Endothelial cell of umbilical vein (primary cell): Measurements from ENCODE around the gene SCAPER. TPM values are rescaled to one million over a fixed set of nuclear protein-coding genes. Genes with fewer than 3 reads are reported as not detected.

Experiments used
- BruUV-seq: library from RNA; stranded (reverse); fragments of 400-500 nt; replicated peaks from 2 replicates; lab custom pipeline; 2021; lab: Mats Ljungman, UMichigan
- CTCF ChIA-PET: fragments of 300-600, 350-600 bp; sonication (Branson Sonifier 250); formaldehyde crosslinking; loops from one replicate; lab custom pipeline; 2021; ENCODE audit warnings: antibody characterized with exemption, inconsistent platforms; lab: Charles Lee
- POLR2A ChIA-PET: fragments of 300-600, 350-600 bp; sonication (Branson Sonifier 250); formaldehyde crosslinking; loops from one replicate; lab custom pipeline; 2021; ENCODE audit warnings: antibody characterized with exemption, inconsistent platforms; lab: Charles Lee
- DNase-seq: peaks from one replicate; pipeline ENCODE4 v3.0.0-alpha.2; 2011; ENCODE audit warnings: low read depth, low spot score
- FAIRE-seq: peaks from 2 replicates; lab custom pipeline; 2011; peaks lifted over from hg19 to GRCh38; lab: Jason Lieb, UNC
- H2AFZ ChIP-seq: 2 replicates; pipeline ENCODE4 v1.6.0; 2012; ENCODE audit warnings: low read depth, low read length, control low read depth, inconsistent platforms
- H3K27ac ChIP-seq: 2 replicates; pipeline ENCODE4 v1.5.1; 2011; ENCODE audit warnings: low read depth, mild to moderate bottlenecking, control low read depth, low read length, moderate library complexity; ENCODE audit not compliant: insufficient read depth
- H3K27me3 ChIP-seq, 2 experiments: 2 replicates each; pipeline versions ENCODE4 v1.6.0 to v1.6.1; 2011; ENCODE audit warnings: low read length in 2 of 2, mixed read lengths in 1 of 2; ENCODE audit not compliant: control insufficient read depth in 2 of 2, insufficient read depth in 2 of 2
- H3K36me3 ChIP-seq, 2 experiments: 2 replicates in 1 of 2; 3 replicates in 1 of 2; pipeline ENCODE4 v1.5.1; 2011; ENCODE audit warnings: low read length in 2 of 2, mild to moderate bottlenecking in 1 of 2, moderate library complexity in 1 of 2; ENCODE audit not compliant: control insufficient read depth in 2 of 2, insufficient read depth in 2 of 2; ENCODE audit errors: extremely low read depth in 1 of 2
- H3K4me1 ChIP-seq: 3 replicates; pipeline ENCODE4 v1.5.1; 2011; ENCODE audit warnings: mild to moderate bottlenecking, low read length; ENCODE audit not compliant: control insufficient read depth, insufficient read depth; ENCODE audit errors: extremely low read depth
- H3K4me2 ChIP-seq: 2 replicates; pipeline ENCODE4 v1.6.1; 2011; ENCODE audit warnings: low read length, control low read depth, mixed read lengths; ENCODE audit not compliant: insufficient read depth
- H3K4me3 ChIP-seq, 3 experiments: fragments of 200-600 bp in 1 of 3; sonication (generic), shearing (Covaris generic) in 1 of 3; replicated peaks in 1 of 3; 2 replicates each; pipeline ENCODE4 v1.5.1; 2011 to 2016; ENCODE audit warnings: control low read depth in 3 of 3, low read length in 3 of 3, mild to moderate bottlenecking in 2 of 3, inconsistent platforms in 1 of 3, low read depth in 1 of 3, moderate library complexity in 1 of 3; ENCODE audit not compliant: insufficient read depth in 1 of 3
- H3K79me2 ChIP-seq: 2 replicates; pipeline ENCODE4 v1.6.0; 2012; ENCODE audit warnings: low read length, inconsistent platforms; ENCODE audit not compliant: control insufficient read depth, insufficient read depth
- H3K9ac ChIP-seq: replicated peaks from 2 replicates; pipeline ENCODE3; 2011; ENCODE audit warnings: low read length, control low read depth; ENCODE audit not compliant: insufficient read depth; ENCODE audit errors: extremely low read depth
- H3K9me1 ChIP-seq: replicated peaks from 3 replicates; pipeline ENCODE4 v1.6.0; 2011; ENCODE audit warnings: mild to moderate bottlenecking, low read length; ENCODE audit not compliant: control insufficient read depth, insufficient read depth; ENCODE audit errors: extremely low read depth
- H3K9me3 ChIP-seq: replicated peaks from 2 replicates; pipeline ENCODE4 v1.5.1; 2012; ENCODE audit warnings: low read length, inconsistent platforms; ENCODE audit not compliant: control insufficient read depth, insufficient read depth
- H4K20me1 ChIP-seq: replicated peaks from 2 replicates; pipeline ENCODE3; 2011; ENCODE audit warnings: mild to moderate bottlenecking, low read length; ENCODE audit not compliant: control insufficient read depth, insufficient read depth; ENCODE audit errors: extremely low read depth
- EZH2 ChIP-seq: IDR thresholded peaks from 2 replicates; pipeline ENCODE4 v1.6.1; 2012; ENCODE audit warnings: borderline replicate concordance, low read depth, mild to moderate bottlenecking, moderate library complexity, low read length, inconsistent platforms; ENCODE audit not compliant: severe bottlenecking
- FOS ChIP-seq: IDR thresholded peaks from 2 replicates; pipeline ENCODE4 v1.6.1; 2011; ENCODE audit warnings: mild to moderate bottlenecking, low read length, moderate library complexity, borderline replicate concordance; ENCODE audit not compliant: insufficient read depth
- GATA2 ChIP-seq: IDR thresholded peaks from 2 replicates; pipeline ENCODE4 v1.7.0; 2011; ENCODE audit warnings: low read depth, mild to moderate bottlenecking, moderate library complexity, mixed read lengths, low read length; ENCODE audit not compliant: insufficient read length, insufficient read depth
- JUN ChIP-seq: IDR thresholded peaks from 2 replicates; pipeline ENCODE4 v1.6.1; 2011; ENCODE audit warnings: borderline replicate concordance, low read depth; ENCODE audit not compliant: insufficient read length, insufficient read depth
- MYC ChIP-seq: IDR thresholded peaks from one replicate; pipeline ENCODE4 v1.6.1; 2011; ENCODE audit warnings: mild to moderate bottlenecking, low read depth, low read length
- POLR2A ChIP-seq: IDR thresholded peaks from 2 replicates; pipeline ENCODE4 v1.6.1; 2012; ENCODE audit warnings: low read depth, mild to moderate bottlenecking, control low read depth, low read length
- POLR2AphosphoS5 ChIP-seq: IDR thresholded peaks from 2 replicates; pipeline ENCODE4 v1.6.1; 2012; ENCODE audit warnings: low read depth, mild to moderate bottlenecking, control low read depth, low read length, moderate library complexity; ENCODE audit not compliant: insufficient read depth
- dilution Hi-C: fragments of 300-500 bp; cut with MboI; formaldehyde crosslinking; loops from one replicate; pipeline ENCODE4 v1.15.0; 2019; ENCODE audit warnings: low sequenced_read_pairs; ENCODE audit not compliant: extremely low pct_ligation_motif_present
- intact Hi-C: fragments of 100-400 bp; cut with micrococcal nuclease; formaldehyde crosslinking; loops from one replicate; pipeline ENCODE4 v1.10.0; 2022
- polyA plus RNA-seq, 4 experiments: library from polyadenylated mRNA; depleted of rRNA in 3 of 4; stranded (reverse) in 3 of 4; unstranded in 1 of 4; fragments of >200 nt; gene quantifications; 2 replicates each; pipeline versions ENCODE4 v1.2.1 to v1.2.3, GENCODE V29; 2011 to 2012; ENCODE audit warnings: missing spikeins in 1 of 4
- total RNA-seq: library from RNA; stranded (reverse); gene quantifications from 2 replicates; pipeline ENCODE4 v1.2.3, GENCODE V29; 2021
- TF ChIP-seq, protein P1 (sequence below): IDR thresholded peaks from 2 replicates; pipeline ENCODE4 v1.6.1; 2011; ENCODE audit not compliant: insufficient read depth, insufficient read length
- TF ChIP-seq, protein P2 (sequence below), 2 donors: IDR thresholded peaks; 1 replicate in 1 of 2; 2 replicates in 1 of 2; pipeline ENCODE4 v1.5.1; 2011; ENCODE audit warnings: low read length in 2 of 2, mild to moderate bottlenecking in 2 of 2, moderate library complexity in 2 of 2, control low read depth in 1 of 2, inconsistent platforms in 1 of 2, low read depth in 1 of 2; ENCODE audit not compliant: insufficient read depth in 1 of 2; ENCODE audit errors: extremely low read depth in 1 of 2

Gene SCAPER
- total and polyA plus RNA-seq, 2 donors (not counting 3 experiments of a cell fraction or from before 2014, with no cell fraction given) = 2.7 to 12.7 TPM

DNA sequence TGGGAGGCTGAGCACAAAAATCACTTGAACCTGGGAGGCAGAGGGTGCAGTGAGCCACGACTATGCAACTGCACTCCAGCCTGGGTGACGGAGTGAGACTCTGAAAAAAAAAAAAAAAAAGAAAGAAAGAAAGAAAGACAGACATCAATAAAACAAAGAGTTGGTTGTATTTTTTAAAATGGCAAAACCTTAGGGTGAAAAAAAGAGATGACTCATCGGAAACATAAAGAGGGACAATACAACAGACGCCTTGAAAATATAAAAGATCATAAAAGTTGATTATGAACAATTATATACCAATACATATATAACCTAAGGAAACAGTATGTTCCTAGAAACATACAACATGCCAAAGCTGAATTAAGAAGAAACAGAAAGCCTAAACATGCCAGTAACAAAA is 92.8 kb downstream of the SCAPER start:
- H2AFZ ChIP-seq = no peak overlapping the region
- TF ChIP-seq POLR2A (no peak), FOS (no peak), MYC (no peak), EZH2 (no peak), GATA2 (no peak), JUN (no peak), POLR2AphosphoS5 (no peak)
- TF ChIP-seq, protein P1, sequence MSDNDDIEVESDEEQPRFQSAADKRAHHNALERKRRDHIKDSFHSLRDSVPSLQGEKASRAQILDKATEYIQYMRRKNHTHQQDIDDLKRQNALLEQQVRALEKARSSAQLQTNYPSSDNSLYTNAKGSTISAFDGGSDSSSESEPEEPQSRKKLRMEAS = no peak
- TF ChIP-seq, protein P2, sequence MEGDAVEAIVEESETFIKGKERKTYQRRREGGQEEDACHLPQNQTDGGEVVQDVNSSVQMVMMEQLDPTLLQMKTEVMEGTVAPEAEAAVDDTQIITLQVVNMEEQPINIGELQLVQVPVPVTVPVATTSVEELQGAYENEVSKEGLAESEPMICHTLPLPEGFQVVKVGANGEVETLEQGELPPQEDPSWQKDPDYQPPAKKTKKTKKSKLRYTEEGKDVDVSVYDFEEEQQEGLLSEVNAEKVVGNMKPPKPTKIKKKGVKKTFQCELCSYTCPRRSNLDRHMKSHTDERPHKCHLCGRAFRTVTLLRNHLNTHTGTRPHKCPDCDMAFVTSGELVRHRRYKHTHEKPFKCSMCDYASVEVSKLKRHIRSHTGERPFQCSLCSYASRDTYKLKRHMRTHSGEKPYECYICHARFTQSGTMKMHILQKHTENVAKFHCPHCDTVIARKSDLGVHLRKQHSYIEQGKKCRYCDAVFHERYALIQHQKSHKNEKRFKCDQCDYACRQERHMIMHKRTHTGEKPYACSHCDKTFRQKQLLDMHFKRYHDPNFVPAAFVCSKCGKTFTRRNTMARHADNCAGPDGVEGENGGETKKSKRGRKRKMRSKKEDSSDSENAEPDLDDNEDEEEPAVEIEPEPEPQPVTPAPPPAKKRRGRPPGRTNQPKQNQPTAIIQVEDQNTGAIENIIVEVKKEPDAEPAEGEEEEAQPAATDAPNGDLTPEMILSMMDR (IDR thresholded peaks at IDR 0.05; ENCODE audit: extremely low read depth in 1 of 2, insufficient read depth in 1 of 2, low read depth in 1 of 2, low read length in 2 of 2) = no peak
- dilution Hi-C loops = no loop called here
- H3K9me3 ChIP-seq = no peaks in the 10 kb centered on the region
- no peak for FAIRE-seq
- no peak overlapping the region for H3K4me2 ChIP-seq
- no peaks in the 10 kb centered on the region for H3K27me3 ChIP-seq
- H3K36me3 ChIP-seq = no peaks in the 10 kb centered on the region
- no peaks in the 10 kb centered on the region for H3K4me1 ChIP-seq
- no TSS peak for BruUV-seq
- ChIA-PET POLR2A (no interaction called here), CTCF (no interaction called here)
- no peak overlapping the region for H3K9ac ChIP-seq
- DNase-seq = no peak
- no peaks in the 10 kb centered on the region for H3K9me1 ChIP-seq
- no peak overlapping the region for H3K27ac ChIP-seq
- no peaks in the 10 kb centered on the region for H3K79me2 ChIP-seq
- intact Hi-C loops = no loop called here
- no peak overlapping the region for H3K4me3 ChIP-seq
- no peaks in the 10 kb centered on the region for H4K20me1 ChIP-seq
